HUES64 (cell line): Measurements from ENCODE around the gene MTFR2.

Experiments
- H3K27ac ChIP-seq: 2 replicates; pipeline ENCODE4 v1.7.0; 2013; ENCODE audit warnings: low read depth, low read length, inconsistent platforms
- H3K27me3 ChIP-seq: 2 replicates; pipeline ENCODE4 v1.6.1; 2013; ENCODE audit warnings: mild to moderate bottlenecking, low read length; ENCODE audit not compliant: insufficient read depth
- H3K36me3 ChIP-seq: 2 replicates; pipeline ENCODE4 v1.6.1; 2013; ENCODE audit warnings: mild to moderate bottlenecking, low read length; ENCODE audit not compliant: insufficient read depth
- H3K4me1 ChIP-seq: 2 replicates; pipeline ENCODE4 v1.6.1; 2013; ENCODE audit warnings: mild to moderate bottlenecking, low read length, moderate library complexity; ENCODE audit not compliant: insufficient read depth
- H3K4me3 ChIP-seq: 2 replicates; pipeline ENCODE4 v1.5.1; 2013; ENCODE audit warnings: mild to moderate bottlenecking, low read length, moderate library complexity
- H3K9ac ChIP-seq: 2 replicates; pipeline ENCODE4 v1.6.1; 2013; ENCODE audit warnings: mild to moderate bottlenecking, low read depth, low read length
- H3K9me3 ChIP-seq: 2 replicates; pipeline ENCODE4 v1.6.1; 2013; ENCODE audit warnings: low read depth, low read length; ENCODE audit not compliant: insufficient read depth
- WGBS: fragments of 150-250, 120-280 bp; methylation state at CpG from one replicate; pipeline ENCODE4 v1.1.7; 2013; ENCODE audit warnings: missing lambda C conversion rate; 5-methylcytosine and 5-hydroxymethylcytosine counted together

The MTFR2 gene

DNA sequence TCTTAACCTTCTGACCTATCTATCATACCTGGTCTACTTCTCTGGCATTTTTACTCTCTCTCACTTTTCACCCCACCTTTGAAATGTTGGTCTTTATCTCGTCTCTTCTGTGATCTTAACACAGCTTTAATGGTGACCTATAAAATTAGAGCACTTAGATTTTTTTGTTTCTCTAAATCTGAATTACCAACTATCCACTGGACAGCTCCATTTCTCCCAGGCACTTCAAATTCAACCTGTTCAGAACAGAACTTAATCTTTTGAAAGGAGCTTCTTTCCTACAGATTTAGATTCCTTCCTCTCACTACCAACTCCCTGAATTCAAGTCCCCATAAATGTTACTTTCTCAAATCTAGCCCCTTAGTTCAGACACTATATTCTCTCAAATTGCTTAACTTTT, 15.0 kb upstream of the MTFR2 start:
- Histone ChIP-seq H3K4me3 (no peak overlapping the region), H3K4me1 (no peaks in the 10 kb centered on the region), H3K9ac (no peak overlapping the region), H3K36me3 (peaks cover 100% of the 10 kb centered on the region), H3K27ac (no peak overlapping the region), H3K27me3 (no peaks in the 10 kb centered on the region), H3K9me3 (no peaks in the 10 kb centered on the region)
- WGBS = 90% methylated on average over 1 of the region's 1 CpG

DNA sequence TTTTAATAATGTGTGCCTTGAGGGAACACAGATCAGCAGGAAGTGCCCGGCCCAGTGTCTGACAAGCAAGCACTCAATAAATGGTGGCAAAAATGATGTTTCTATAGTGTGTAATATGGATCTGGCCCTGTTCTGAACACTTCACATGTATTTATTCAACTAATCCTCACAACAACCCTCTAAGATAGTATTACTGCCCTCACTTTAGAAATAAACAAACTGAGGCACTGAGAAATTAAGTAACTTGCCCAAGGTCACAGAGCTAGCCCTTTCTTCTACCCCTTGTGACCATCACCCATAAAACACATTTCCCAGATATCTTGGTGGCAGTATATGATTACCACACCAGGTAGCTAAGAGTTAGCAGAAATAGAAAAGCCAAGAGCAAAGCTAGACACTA, 12.8 kb upstream of the MTFR2 start:
- Histone ChIP-seq H3K9ac (no peak overlapping the region), H3K27me3 (no peaks in the 10 kb centered on the region), H3K27ac (no peak overlapping the region), H3K4me1 (no peaks in the 10 kb centered on the region), H3K9me3 (no peaks in the 10 kb centered on the region), H3K36me3 (peaks cover 100% of the 10 kb centered on the region), H3K4me3 (no peak overlapping the region)
- 92% methylated on average over 1 of the region's 1 CpG for WGBS

DNA sequence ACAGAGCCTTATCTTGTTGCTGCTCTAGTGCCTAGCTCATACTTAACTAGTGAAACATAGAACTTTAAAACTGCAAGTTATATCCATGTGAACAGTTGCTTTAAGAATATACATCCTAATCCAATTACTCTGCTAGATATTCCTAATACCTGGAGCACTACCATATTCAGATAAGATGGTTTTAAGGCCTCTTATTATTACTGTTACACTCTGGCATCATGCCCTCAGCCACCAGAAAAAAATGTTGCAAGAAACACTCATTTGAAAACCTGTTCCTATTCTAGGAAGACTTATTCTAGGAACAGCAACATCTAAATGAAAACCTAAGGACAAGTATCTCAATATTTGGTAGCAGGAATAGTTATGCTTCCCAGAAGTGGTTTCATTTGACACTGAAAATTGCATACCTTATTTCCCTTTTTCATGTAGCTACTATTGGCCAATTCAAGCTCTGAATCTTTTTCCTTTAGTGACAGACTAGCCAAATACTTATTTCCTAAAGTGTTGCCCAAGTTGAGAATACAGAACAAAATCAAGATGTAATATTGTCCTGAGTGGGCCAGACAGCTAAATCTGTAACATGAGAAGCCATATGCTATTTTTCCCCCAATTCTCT, 4.8 kb upstream of the MTFR2 start:
- Histone ChIP-seq H3K9ac (no peak overlapping the region), H3K36me3 (peaks cover 34% of the 10 kb centered on the region), H3K27ac (no peak overlapping the region), H3K9me3 (no peaks in the 10 kb centered on the region), H3K4me1 (no peaks in the 10 kb centered on the region), H3K27me3 (no peaks in the 10 kb centered on the region; the same call in 1 of the 2 replicates), H3K4me3 (no peak overlapping the region)

DNA sequence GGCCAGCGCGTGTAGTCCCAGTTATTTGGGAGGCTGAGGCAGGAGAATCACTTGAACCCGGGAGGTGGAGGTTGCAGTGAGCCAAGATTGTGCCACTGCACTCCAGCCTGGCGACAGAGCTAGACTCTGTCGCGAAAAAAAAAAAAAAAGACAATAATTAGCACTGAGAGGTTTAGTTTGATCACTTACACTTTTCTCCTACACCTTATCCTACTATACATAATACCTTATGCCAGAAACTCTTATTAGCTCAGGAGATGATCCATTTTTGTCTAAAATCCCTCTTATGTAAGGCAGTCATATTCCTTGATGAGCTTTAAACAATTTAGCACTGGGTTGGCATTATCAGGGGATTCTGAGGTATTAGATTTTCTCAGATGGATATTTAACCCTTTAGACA, 3.6 kb upstream of the MTFR2 start:
- Histone ChIP-seq H3K4me1 (peaks cover 5% of the 10 kb centered on the region; the same call in 1 of the 2 replicates), H3K9me3 (no peaks in the 10 kb centered on the region), H3K9ac (no peak overlapping the region), H3K27me3 (no peaks in the 10 kb centered on the region; the same call in 1 of the 2 replicates), H3K27ac (no peak overlapping the region), H3K36me3 (peaks cover 22% of the 10 kb centered on the region), H3K4me3 (no peak overlapping the region)
- WGBS = 84% methylated on average over 6 of the region's 6 CpGs

DNA sequence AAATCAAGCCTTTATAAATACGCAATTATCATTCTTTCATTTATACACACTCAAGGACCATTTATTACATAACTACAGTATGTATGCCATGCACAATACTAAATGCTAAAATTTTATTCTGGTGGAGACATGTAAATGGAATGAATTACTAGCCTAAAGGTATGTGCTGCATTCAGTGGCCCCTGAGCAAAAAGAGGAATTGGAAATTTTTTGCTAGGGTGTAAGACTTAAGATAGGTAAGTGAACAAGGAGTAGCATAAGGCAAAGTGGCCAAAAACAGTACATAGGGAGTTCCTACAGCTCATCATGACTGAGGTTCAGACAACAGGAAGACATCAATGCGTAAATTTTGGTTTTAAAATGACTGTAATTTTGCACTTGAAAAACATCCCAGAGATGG, 2.3 kb upstream of the MTFR2 start:
- Histone ChIP-seq H3K27ac (no peak overlapping the region), H3K4me3 (no peak overlapping the region), H3K9ac (no peak overlapping the region), H3K36me3 (peaks cover 9% of the 10 kb centered on the region), H3K27me3 (no peaks in the 10 kb centered on the region; the same call in 1 of the 2 replicates), H3K4me1 (peaks cover 6% of the 10 kb centered on the region; the same call in 1 of the 2 replicates), H3K9me3 (no peaks in the 10 kb centered on the region)
- 88% methylated on average over 2 of the region's 2 CpGs for WGBS

DNA sequence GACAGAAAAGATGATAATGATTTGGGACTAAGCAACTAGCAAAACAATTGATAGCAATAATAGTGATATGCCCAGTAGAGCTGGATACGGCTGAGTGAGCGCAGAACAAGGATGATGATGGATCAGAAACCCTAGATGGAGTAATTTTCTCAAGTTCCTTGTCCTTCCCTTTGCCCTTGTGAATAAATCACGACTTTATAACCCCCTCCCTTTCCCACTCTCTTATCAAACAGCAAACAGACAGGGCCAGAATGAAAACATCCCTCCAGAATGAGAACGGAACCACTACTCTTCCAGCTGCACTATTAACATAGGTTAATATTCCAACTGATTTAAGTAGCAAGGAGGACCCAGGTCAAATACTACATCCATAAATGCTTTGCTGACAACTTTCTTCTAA, 1.3 kb upstream of the MTFR2 start:
- peaks cover 6% of the 10 kb centered on the region; the same call in 1 of the 2 replicates for H3K4me1 ChIP-seq
- peak overlapping the region; percentile 88; the same call in 1 of the 2 replicates for H3K4me3 ChIP-seq
- WGBS = 60% methylated on average over 4 of the region's 4 CpGs
- H3K9ac ChIP-seq = no peak overlapping the region
- H3K27ac ChIP-seq = no peak overlapping the region
- no peaks in the 10 kb centered on the region for H3K36me3 ChIP-seq
- no peaks in the 10 kb centered on the region; the same call in 1 of the 2 replicates for H3K27me3 ChIP-seq
- H3K9me3 ChIP-seq = no peaks in the 10 kb centered on the region

DNA sequence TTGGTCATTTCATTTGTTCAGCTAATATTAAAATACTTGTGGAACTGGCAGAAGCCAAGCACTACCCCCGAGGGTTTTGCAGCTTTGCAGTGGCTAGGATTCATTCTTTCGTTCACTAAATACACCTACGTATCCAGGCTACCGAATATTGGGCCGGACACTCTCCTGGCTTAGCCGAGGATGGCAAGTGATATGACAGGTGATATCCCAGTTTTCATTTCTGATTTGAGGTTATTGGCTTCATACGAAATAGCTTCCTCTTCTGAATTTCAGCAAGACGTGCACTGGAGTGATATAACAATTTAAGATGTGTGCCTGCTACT, 536 bp upstream of the MTFR2 start:
- no peaks in the 10 kb centered on the region; the same call in 1 of the 2 replicates for H3K27me3 ChIP-seq
- under 1% methylated on average over 8 of the region's 8 CpGs for WGBS
- peaks cover 6% of the 10 kb centered on the region; the same call in 1 of the 2 replicates for H3K4me1 ChIP-seq
- no peak overlapping the region for H3K27ac ChIP-seq
- peak overlapping the region; percentile 88 for H3K4me3 ChIP-seq
- no peaks in the 10 kb centered on the region for H3K9me3 ChIP-seq
- peak overlapping the region; percentile 72 for H3K9ac ChIP-seq
- no peaks in the 10 kb centered on the region for H3K36me3 ChIP-seq

DNA sequence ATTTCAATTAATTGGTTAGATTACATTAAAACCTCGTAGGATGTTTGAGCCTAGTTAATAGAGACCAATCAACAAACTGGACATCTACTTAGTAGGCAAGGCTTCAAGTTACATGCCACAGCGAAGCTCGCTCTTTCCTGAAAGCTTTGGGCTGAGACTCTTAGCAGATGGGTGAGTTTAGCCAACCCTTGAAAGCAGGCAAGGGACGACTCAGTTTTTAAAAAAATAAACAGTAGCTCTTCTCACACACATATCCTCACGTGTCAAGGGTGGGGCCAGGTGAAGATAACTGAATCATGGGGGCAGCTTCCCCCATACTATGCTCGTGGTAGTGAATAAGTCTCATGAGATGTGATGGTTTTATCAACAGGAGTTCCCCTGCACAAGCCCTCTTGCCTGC, 775 bp downstream of the MTFR2 start:
- Histone ChIP-seq H3K4me3 (peak overlapping the region; percentile 88), H3K4me1 (peaks cover 6% of the 10 kb centered on the region; the same call in 1 of the 2 replicates), H3K9me3 (no peaks in the 10 kb centered on the region), H3K9ac (peak overlapping the region; percentile 63; the same call in 1 of the 2 replicates), H3K27me3 (no peaks in the 10 kb centered on the region; the same call in 1 of the 2 replicates), H3K36me3 (peaks cover 5% of the 10 kb centered on the region), H3K27ac (no peak overlapping the region; the same call in 1 of the 2 replicates)
- WGBS = 27% methylated on average over 4 of the region's 6 CpGs

DNA sequence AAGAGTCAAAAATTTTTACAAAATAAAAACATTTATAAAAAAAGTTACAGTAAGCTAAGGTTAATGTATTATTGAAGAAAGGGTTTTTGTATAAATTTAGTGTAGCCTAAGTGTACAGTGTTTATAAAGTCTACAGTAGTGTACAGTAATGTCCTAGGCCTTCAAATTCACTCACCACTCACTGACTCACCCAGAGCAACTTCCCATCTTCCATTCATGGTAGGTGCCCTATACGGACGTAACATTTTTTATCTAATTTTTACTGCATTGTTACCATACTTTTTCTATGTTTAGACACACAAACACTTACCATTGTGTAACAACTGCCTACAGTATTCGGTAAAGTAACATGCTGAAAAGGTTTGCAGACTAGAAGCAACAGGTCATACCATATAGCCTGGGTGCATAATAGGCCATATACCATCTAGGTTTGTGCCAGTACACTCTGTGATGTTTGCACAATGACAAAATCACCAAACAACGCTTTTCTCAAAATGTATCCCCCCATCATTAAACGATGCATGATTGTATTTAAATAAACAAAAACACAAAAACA, 6.0 kb downstream of the MTFR2 start:
- Histone ChIP-seq H3K4me1 (peaks cover 5% of the 10 kb centered on the region; the same call in 1 of the 2 replicates), H3K4me3 (no peak overlapping the region), H3K36me3 (peaks cover 50% of the 10 kb centered on the region), H3K9ac (no peak overlapping the region), H3K27ac (no peak overlapping the region), H3K9me3 (no peaks in the 10 kb centered on the region), H3K27me3 (no peaks in the 10 kb centered on the region)
- 93% methylated on average over 4 of the region's 5 CpGs for WGBS

DNA sequence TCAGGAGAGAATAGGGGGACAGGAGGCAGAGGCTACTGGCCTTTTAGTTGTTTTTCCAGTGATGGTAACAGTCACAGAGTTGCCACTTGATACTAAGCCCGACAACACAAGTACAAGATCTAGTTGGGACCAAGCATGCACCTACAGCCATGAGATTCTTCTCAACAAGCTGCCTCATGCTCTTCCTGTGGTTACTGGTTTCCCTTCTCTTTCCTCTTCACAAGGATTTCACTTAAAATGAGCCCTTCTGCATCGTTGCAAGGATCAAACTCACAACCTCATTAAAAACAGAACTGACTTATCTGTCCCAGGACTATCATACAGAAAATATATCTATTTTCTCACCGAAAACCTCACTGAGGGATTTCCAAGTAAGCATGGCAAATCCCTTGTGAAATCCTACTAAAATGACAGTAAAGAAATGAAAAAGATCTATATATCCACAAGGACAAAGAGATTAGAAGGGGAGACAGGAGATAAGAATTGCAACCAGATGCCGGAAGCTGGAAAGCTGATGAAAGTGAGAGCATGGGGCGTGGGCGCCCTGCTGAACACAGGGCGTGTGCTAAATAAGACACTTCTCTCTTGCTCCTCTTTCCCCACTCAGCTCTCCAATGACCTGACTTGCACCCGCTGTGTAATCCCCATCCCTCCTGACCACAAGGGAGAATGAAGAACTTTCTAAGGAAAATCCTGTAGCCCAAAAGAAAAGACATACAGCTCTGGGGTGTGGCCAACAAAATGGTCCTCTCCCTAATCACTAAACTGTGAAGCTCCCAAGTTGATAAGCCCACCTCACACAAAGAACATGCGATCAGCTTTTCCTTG, 13.4 kb downstream of the MTFR2 start:
- 96% methylated on average over 9 of the region's 9 CpGs for WGBS
- Histone ChIP-seq H3K4me1 (no peaks in the 10 kb centered on the region), H3K27ac (no peak overlapping the region), H3K27me3 (no peaks in the 10 kb centered on the region), H3K9ac (no peak overlapping the region), H3K4me3 (no peak overlapping the region), H3K36me3 (peaks cover 32% of the 10 kb centered on the region), H3K9me3 (no peaks in the 10 kb centered on the region)

DNA sequence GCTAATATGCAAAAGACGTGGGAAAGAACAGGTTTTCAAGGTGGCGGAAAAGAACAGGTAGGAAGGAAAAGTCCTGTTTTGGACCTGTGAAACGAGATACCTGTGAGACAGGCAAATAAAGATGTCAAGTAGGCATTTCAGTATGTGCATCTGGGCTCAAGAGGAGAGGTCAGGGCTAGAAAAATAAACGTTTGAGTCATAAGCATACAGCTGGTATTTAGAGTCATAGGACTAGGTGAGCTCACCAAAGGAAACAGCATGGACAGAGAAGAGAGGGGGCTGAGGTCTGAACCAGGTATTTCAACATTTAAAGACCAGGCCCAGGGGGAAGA, 14.9 kb downstream of the MTFR2 start:
- Histone ChIP-seq H3K36me3 (peaks cover 20% of the 10 kb centered on the region), H3K4me1 (no peaks in the 10 kb centered on the region), H3K27ac (no peak overlapping the region), H3K9me3 (no peaks in the 10 kb centered on the region), H3K4me3 (no peak overlapping the region), H3K27me3 (no peaks in the 10 kb centered on the region), H3K9ac (no peak overlapping the region)
- WGBS = 88% methylated on average over 4 of the region's 4 CpGs
